Nephron (organoid): ENCODE data around the gene TMEM117.
A peak's percentile ranks its signal among the peaks of the same experiment; 100 is the strongest.

Source experiments
- H3K27ac Mint-ChIP-seq, 3 experiments: 2 replicates each; pipeline ENCODE4 v1.8.0; 2020; ENCODE audit warnings: mixed read lengths in 3 of 3, mild to moderate bottlenecking in 2 of 3, moderate library complexity in 1 of 3
- H3K27me3 Mint-ChIP-seq: 2 replicates; pipeline ENCODE4 v1.8.0; 2021; ENCODE audit warnings: low read depth, mild to moderate bottlenecking, moderate library complexity, mixed read lengths
- H3K36me3 Mint-ChIP-seq: 2 replicates; pipeline ENCODE4 v1.8.0; 2020; ENCODE audit warnings: low read depth, mixed read lengths
- H3K4me1 Mint-ChIP-seq: 2 replicates; pipeline ENCODE4 v1.8.0; 2020; ENCODE audit warnings: mixed read lengths
- H3K4me3 Mint-ChIP-seq, 3 experiments: 2 replicates each; pipeline ENCODE4 v1.8.0; 2020; ENCODE audit warnings: mild to moderate bottlenecking in 3 of 3, mixed read lengths in 3 of 3, moderate library complexity in 2 of 3
- H3K9me3 Mint-ChIP-seq: 2 replicates; pipeline ENCODE4 v1.8.0; 2020; ENCODE audit warnings: mixed read lengths
- CTCF ChIP-seq, 3 experiments: fragments of 200-600 bp; sonication (generic); IDR thresholded peaks; one replicate each; pipeline ENCODE4 v1.5.0; 2021; ENCODE audit warnings: antibody characterized with exemption in 3 of 3; ENCODE audit not compliant: unreplicated experiment in 3 of 3

Gene TMEM117

GRCh38 chr12:44088647-44089046, 252.8 kb downstream of the TMEM117 start:
- Mint-ChIP-seq H3K4me3 (no peak overlapping the region), H3K27ac (no peak overlapping the region), H3K36me3 (no peaks in the 10 kb centered on the region), H3K9me3 (no peaks in the 10 kb centered on the region), H3K4me1 (no peaks in the 10 kb centered on the region), H3K27me3 (no peaks in the 10 kb centered on the region)
- TF ChIP-seq CTCF (IDR thresholded peaks at IDR 0.05; ENCODE audit: unreplicated experiment in 3 of 3): no peak

GRCh38 chr12:44091948-44092606, 256.2 kb downstream of the TMEM117 start:
- TF ChIP-seq CTCF (IDR thresholded peaks at IDR 0.05; ENCODE audit: unreplicated experiment in 3 of 3): no peak
- Mint-ChIP-seq H3K36me3 (peaks cover 5% of the 10 kb centered on the region), H3K4me3 (no peak overlapping the region), H3K27me3 (no peaks in the 10 kb centered on the region), H3K27ac (no peak overlapping the region), H3K9me3 (peaks cover 10% of the 10 kb centered on the region), H3K4me1 (no peaks in the 10 kb centered on the region)

GRCh38 chr12:44098786-44099185, 262.9 kb downstream of the TMEM117 start:
- H3K4me3 Mint-ChIP-seq: no peak overlapping the region
- H3K4me1 Mint-ChIP-seq: peaks cover 20% of the 10 kb centered on the region

GRCh38 chr12:44099486-44099885, 263.6 kb downstream of the TMEM117 start:
- Mint-ChIP-seq H3K9me3 (peaks cover 12% of the 10 kb centered on the region), H3K27ac (no peak overlapping the region), H3K4me1 (peaks cover 20% of the 10 kb centered on the region), H3K36me3 (peaks cover 5% of the 10 kb centered on the region), H3K4me3 (no peak overlapping the region), H3K27me3 (no peaks in the 10 kb centered on the region)
- no peak for TF ChIP-seq CTCF (IDR thresholded peaks at IDR 0.05; ENCODE audit: unreplicated experiment in 3 of 3)

More at GRCh38 chr12:44098786-44099185, 262.9 kb downstream of the TMEM117 start:
- Mint-ChIP-seq H3K9me3 (peaks cover 12% of the 10 kb centered on the region), H3K27ac (no peak overlapping the region), H3K27me3 (no peaks in the 10 kb centered on the region), H3K36me3 (peaks cover 5% of the 10 kb centered on the region)
- TF ChIP-seq CTCF (IDR thresholded peaks at IDR 0.05; ENCODE audit: unreplicated experiment in 3 of 3): no peak

- Mint-ChIP-seq H3K27me3 (no peaks in the 10 kb centered on the region), H3K27ac (peak overlapping the region in 1 of 3 experiments; percentile 38), H3K4me1 (peaks cover 20% of the 10 kb centered on the region), H3K36me3 (peaks cover 3% of the 10 kb centered on the region), H3K9me3 (peaks cover 13% of the 10 kb centered on the region), H3K4me3 (no peak overlapping the region)
- TF ChIP-seq CTCF (IDR thresholded peaks at IDR 0.05; ENCODE audit: unreplicated experiment in 3 of 3): no peak
These were observed 264.4 kb downstream of the TMEM117 start for GRCh38 chr12:44100264-44100663.

- Mint-ChIP-seq H3K36me3 (no peaks in the 10 kb centered on the region), H3K4me1 (peaks cover 20% of the 10 kb centered on the region), H3K4me3 (no peak overlapping the region), H3K9me3 (peaks cover 8% of the 10 kb centered on the region), H3K27me3 (no peaks in the 10 kb centered on the region), H3K27ac (peak overlapping the region in 1 of 3 experiments; percentile 50)
- TF ChIP-seq CTCF (IDR thresholded peaks at IDR 0.05; ENCODE audit: unreplicated experiment in 3 of 3): no peak
These were observed 265.6 kb downstream of the TMEM117 start for GRCh38 chr12:44101475-44101874.
